Fibroblast of lung (primary cell): ENCODE data around the gene IL18R1. TPM values are rescaled to one million over a fixed set of nuclear protein-coding genes. Genes with fewer than 3 reads are reported as not detected.

Source experiments
- DNase-seq, 2 donors: peaks; one replicate each; pipeline versions ENCODE4 v3.0.0 to v3.0.0-alpha.2; 2010; ENCODE audit warnings: low read depth in 2 of 2
- H2AFZ ChIP-seq: 2 replicates; pipeline ENCODE4 v1.5.1; 2012; ENCODE audit warnings: low read length, control low read depth, inconsistent platforms
- H3K27ac ChIP-seq: 2 replicates; pipeline ENCODE4 v1.5.1; 2011; ENCODE audit warnings: low read length, control low read depth; ENCODE audit not compliant: insufficient read depth
- H3K27me3 ChIP-seq: 2 replicates; pipeline ENCODE4 v1.5.1; 2011; ENCODE audit warnings: mild to moderate bottlenecking, low read length; ENCODE audit not compliant: control insufficient read depth, insufficient read depth
- H3K36me3 ChIP-seq: 2 replicates; pipeline ENCODE4 v1.5.1; 2011; ENCODE audit warnings: low read length; ENCODE audit not compliant: control insufficient read depth, insufficient read depth
- H3K4me1 ChIP-seq: 2 replicates; pipeline ENCODE4 v1.5.1; 2011; ENCODE audit warnings: low read length; ENCODE audit not compliant: control insufficient read depth, insufficient read depth; ENCODE audit errors: extremely low read depth
- H3K4me2 ChIP-seq: 2 replicates; pipeline ENCODE4 v1.5.1; 2011; ENCODE audit warnings: low read length, control low read depth; ENCODE audit not compliant: insufficient read depth; ENCODE audit errors: extremely low read depth
- H3K4me3 ChIP-seq, 4 experiments: fragments of 200-600 bp in 1 of 4; sonication (generic) in 1 of 4; replicated peaks in 1 of 4; 2 replicates each; pipeline ENCODE4 v1.5.1; 2011 to 2016; ENCODE audit warnings: low read length in 4 of 4, low read depth in 3 of 4, mild to moderate bottlenecking in 3 of 4, control low read depth in 2 of 4, inconsistent platforms in 1 of 4, mixed read lengths in 1 of 4; ENCODE audit not compliant: insufficient read depth in 1 of 4; ENCODE audit errors: control extremely low read depth in 1 of 4
- H3K79me2 ChIP-seq: 2 replicates; pipeline ENCODE4 v1.5.1; 2012; ENCODE audit warnings: mild to moderate bottlenecking, low read length, inconsistent platforms; ENCODE audit not compliant: control insufficient read depth, insufficient read depth
- H3K9ac ChIP-seq: 2 replicates; pipeline ENCODE4 v1.5.1; 2011; ENCODE audit warnings: mild to moderate bottlenecking, low read length, control low read depth; ENCODE audit not compliant: insufficient read depth
- H3K9me3 ChIP-seq: 2 replicates; pipeline ENCODE4 v1.5.1; 2012; ENCODE audit warnings: low read depth, low read length; ENCODE audit not compliant: control insufficient read depth, insufficient read depth
- H4K20me1 ChIP-seq: 2 replicates; pipeline ENCODE4 v1.5.1; 2011; ENCODE audit warnings: low read length; ENCODE audit not compliant: control insufficient read depth, insufficient read depth; ENCODE audit errors: extremely low read depth
- EZH2 ChIP-seq: IDR thresholded peaks from 2 replicates; pipeline ENCODE4 v1.5.1; 2012; ENCODE audit warnings: low read length, control low read depth, mild to moderate bottlenecking; ENCODE audit errors: missing control alignments
- polyA plus RNA-seq, 2 donors: library from polyadenylated mRNA; depleted of rRNA in 1 of 2; stranded (reverse) in 1 of 2; unstranded in 1 of 2; fragments of >200 nt; gene quantifications; 2 replicates each; pipeline ENCODE4 v1.2.1, GENCODE V29; 2011 to 2012; ENCODE audit warnings: missing spikeins in 1 of 2
- total RNA-seq: library from RNA; depleted of rRNA; stranded (reverse); fragments of >200 nt; gene quantifications from 2 replicates; pipeline ENCODE4 v1.2.1, GENCODE V29; 2014
- TF ChIP-seq, protein P1 (sequence below), 2 donors: IDR thresholded peaks in 1 of 2; conservative IDR thresholded peaks in 1 of 2; 1 replicate in 1 of 2; 2 replicates in 1 of 2; pipeline ENCODE4 v1.5.1; 2011 to 2012; ENCODE audit warnings: low read length in 2 of 2, control low read depth in 1 of 2, inconsistent platforms in 1 of 2, low read depth in 1 of 2, mild to moderate bottlenecking in 1 of 2

The IL18R1 gene
- total and polyA plus RNA-seq, 2 donors (not counting 1 experiment from before 2014, with no cell fraction given): 0.10 to 0.50 TPM

DNA sequence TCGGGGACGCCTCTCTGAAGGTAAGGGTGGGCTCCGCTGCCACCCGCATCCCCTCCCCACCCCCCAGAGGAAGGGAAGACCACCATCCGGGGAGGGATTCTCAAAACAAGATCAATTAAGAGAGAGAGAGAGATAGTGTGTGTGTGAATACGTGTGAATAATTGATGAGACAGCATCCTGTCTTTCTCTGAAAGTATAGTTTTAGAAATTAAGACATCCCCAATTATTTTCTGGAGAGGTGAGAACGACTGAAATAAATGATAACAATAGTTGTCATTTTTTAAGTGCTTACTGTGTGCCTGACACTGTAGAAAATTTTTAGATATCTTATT is 751 bp downstream of the IL18R1 start:
- Histone ChIP-seq H3K36me3 (no peaks in the 10 kb centered on the region), H3K27me3 (no peaks in the 10 kb centered on the region), H3K27ac (no peak overlapping the region), H3K4me2 (peak overlapping the region; percentile 72), H3K9me3 (no peaks in the 10 kb centered on the region), H3K4me3 (peak overlapping the region; percentile 40 to 75 (median 60)), H3K9ac (no peak overlapping the region), H3K4me1 (no peaks in the 10 kb centered on the region), H4K20me1 (no peaks in the 10 kb centered on the region), H2AFZ (no peak overlapping the region), H3K79me2 (no peaks in the 10 kb centered on the region)
- no peak for DNase-seq
- TF ChIP-seq, protein P1, sequence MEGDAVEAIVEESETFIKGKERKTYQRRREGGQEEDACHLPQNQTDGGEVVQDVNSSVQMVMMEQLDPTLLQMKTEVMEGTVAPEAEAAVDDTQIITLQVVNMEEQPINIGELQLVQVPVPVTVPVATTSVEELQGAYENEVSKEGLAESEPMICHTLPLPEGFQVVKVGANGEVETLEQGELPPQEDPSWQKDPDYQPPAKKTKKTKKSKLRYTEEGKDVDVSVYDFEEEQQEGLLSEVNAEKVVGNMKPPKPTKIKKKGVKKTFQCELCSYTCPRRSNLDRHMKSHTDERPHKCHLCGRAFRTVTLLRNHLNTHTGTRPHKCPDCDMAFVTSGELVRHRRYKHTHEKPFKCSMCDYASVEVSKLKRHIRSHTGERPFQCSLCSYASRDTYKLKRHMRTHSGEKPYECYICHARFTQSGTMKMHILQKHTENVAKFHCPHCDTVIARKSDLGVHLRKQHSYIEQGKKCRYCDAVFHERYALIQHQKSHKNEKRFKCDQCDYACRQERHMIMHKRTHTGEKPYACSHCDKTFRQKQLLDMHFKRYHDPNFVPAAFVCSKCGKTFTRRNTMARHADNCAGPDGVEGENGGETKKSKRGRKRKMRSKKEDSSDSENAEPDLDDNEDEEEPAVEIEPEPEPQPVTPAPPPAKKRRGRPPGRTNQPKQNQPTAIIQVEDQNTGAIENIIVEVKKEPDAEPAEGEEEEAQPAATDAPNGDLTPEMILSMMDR (conservative IDR thresholded peaks at IDR 0.05 in 1 of 2, IDR thresholded peaks at IDR 0.05 in 1 of 2; ENCODE audit: low read depth in 1 of 2, low read length in 2 of 2): no peak
- no peak for TF ChIP-seq EZH2

DNA sequence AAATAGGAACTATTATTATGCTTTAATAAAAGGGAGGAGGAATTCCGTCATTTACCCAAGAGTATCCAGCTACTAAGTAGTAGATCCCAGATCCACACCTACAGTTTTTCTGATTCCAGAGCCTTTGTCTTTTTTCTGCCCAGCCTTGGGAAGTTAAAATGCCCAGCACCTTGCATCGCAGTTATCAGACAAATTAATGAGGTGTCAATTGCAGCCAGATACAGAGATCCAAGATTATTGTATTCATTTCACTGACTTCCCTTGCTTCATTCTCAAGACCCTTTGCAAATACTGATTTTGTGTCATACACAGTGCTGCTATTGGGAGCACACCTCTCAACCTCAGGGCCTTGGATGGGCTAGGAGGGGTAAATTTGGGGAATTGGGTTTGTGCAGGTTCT is 1.1 kb downstream of the IL18R1 start:
- TF ChIP-seq, protein P1 (conservative IDR thresholded peaks at IDR 0.05 in 1 of 2, IDR thresholded peaks at IDR 0.05 in 1 of 2; ENCODE audit: low read depth in 1 of 2, low read length in 2 of 2): no peak
- no peak for TF ChIP-seq EZH2
- Histone ChIP-seq H3K4me1 (no peaks in the 10 kb centered on the region), H3K79me2 (no peaks in the 10 kb centered on the region), H3K4me2 (no peak overlapping the region), H3K36me3 (no peaks in the 10 kb centered on the region), H3K27me3 (no peaks in the 10 kb centered on the region), H3K9ac (no peak overlapping the region), H4K20me1 (no peaks in the 10 kb centered on the region), H3K27ac (no peak overlapping the region), H2AFZ (no peak overlapping the region), H3K4me3 (peak overlapping the region in 1 of 4 experiments; percentile 75), H3K9me3 (no peaks in the 10 kb centered on the region)
- DNase-seq: no peak

DNA sequence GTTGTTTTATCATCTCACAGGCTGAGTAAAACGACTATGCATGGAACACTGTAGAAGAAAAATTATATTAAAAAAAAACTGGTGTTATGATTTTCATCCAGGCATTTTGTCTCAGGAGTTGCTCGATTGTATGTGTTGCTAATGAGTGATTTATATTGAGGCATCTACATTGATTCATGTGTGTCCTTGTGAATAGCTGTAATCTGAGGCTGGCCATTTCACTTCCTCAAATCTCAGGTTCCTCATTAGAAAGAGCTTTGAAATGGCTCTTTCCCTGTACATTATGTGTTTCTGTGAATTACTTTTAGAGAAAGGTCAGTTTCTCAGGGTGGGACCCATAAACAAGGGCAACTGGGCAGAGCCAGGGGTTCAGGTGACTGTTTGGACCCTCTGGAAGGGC is 2.3 kb downstream of the IL18R1 start:
- no peak overlapping the region for H3K4me2 ChIP-seq
- no peaks in the 10 kb centered on the region for H3K27me3 ChIP-seq
- TF ChIP-seq EZH2: no peak
- TF ChIP-seq, protein P1 (conservative IDR thresholded peaks at IDR 0.05 in 1 of 2, IDR thresholded peaks at IDR 0.05 in 1 of 2; ENCODE audit: low read depth in 1 of 2, low read length in 2 of 2): no peak
- no peaks in the 10 kb centered on the region for H3K79me2 ChIP-seq
- DNase-seq: no peak
- no peaks in the 10 kb centered on the region for H3K9me3 ChIP-seq
- H3K9ac ChIP-seq: no peak overlapping the region
- H3K36me3 ChIP-seq: no peaks in the 10 kb centered on the region
- H3K27ac ChIP-seq: no peak overlapping the region
- no peak overlapping the region for H2AFZ ChIP-seq
- no peaks in the 10 kb centered on the region for H3K4me1 ChIP-seq
- H3K4me3 ChIP-seq: no peak overlapping the region
- no peaks in the 10 kb centered on the region for H4K20me1 ChIP-seq
